ENCODE results near the gene PCNX2.

Gene PCNX2

DNA sequence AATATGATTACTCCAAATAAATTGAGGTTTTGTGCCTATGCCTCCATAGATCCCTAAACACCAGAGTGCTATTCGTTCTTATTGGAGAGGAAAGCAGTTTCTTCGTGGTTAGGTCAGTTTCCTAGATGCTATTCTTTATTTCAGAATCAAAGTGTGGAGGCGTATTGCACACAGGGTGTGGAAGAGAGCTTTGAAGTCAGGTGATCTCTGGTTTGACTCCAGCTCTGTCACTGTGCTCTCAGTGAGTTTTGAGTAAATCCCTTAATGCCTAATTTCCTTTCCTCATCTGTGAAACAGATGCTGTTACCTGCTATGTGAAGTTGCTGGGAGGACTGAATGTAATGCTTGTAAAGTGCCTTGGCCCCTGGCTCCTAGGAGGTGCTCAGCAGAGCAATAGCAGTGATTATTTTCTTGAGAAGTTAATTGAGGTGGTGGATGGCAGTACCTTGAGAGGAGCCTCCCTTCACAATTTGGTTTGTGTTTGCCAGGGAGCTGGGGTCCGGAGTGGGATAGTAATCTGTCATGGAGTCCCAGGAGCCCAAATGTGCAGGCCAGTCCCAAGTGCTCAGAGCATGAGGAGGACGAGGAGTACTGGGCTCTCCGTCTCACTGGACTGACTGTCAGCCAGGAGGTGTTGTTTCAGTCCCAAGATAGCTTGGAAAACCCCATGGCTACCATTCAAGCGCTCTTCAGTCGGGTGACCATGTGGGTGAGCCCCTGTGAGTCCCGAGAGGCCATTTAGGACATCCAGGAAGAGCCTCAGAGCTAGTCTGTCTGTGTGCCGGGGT lies 330.2 kb downstream of the PCNX2 start:
- Mint-ChIP-seq H3K4me1 (ENCODE audit: low read depth) (peaks cover 26% of the 10 kb centered on the region), H3K27ac (no peak overlapping the region), H3K9me3 (ENCODE audit: low read depth) (no peaks in the 10 kb centered on the region), H3K27me3 (no peaks in the 10 kb centered on the region), H3K4me3 (no peak overlapping the region), H3K36me3 (peaks cover 39% of the 10 kb centered on the region)

DNA sequence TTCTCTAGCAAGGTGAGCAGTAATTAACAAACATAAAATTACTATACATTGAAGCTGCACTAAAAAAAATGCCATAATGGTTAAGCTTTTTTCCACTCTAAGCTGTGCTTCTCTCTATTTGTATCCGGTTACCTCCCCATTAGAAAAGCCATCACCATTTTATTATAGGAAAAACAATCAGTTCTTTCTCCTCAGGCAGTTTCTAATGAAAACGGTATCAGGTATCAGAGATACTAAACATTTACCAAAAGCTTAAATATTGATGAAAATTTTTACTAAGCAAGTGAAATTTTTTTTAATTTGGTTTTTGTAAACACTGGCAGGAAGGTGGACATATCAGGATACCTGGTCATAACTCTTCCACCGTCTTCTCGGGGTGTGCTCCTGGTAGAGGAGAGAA lies 330.9 kb downstream of the PCNX2 start:
- Mint-ChIP-seq H3K36me3 (peaks cover 35% of the 10 kb centered on the region), H3K27ac (no peak overlapping the region)

DNA sequence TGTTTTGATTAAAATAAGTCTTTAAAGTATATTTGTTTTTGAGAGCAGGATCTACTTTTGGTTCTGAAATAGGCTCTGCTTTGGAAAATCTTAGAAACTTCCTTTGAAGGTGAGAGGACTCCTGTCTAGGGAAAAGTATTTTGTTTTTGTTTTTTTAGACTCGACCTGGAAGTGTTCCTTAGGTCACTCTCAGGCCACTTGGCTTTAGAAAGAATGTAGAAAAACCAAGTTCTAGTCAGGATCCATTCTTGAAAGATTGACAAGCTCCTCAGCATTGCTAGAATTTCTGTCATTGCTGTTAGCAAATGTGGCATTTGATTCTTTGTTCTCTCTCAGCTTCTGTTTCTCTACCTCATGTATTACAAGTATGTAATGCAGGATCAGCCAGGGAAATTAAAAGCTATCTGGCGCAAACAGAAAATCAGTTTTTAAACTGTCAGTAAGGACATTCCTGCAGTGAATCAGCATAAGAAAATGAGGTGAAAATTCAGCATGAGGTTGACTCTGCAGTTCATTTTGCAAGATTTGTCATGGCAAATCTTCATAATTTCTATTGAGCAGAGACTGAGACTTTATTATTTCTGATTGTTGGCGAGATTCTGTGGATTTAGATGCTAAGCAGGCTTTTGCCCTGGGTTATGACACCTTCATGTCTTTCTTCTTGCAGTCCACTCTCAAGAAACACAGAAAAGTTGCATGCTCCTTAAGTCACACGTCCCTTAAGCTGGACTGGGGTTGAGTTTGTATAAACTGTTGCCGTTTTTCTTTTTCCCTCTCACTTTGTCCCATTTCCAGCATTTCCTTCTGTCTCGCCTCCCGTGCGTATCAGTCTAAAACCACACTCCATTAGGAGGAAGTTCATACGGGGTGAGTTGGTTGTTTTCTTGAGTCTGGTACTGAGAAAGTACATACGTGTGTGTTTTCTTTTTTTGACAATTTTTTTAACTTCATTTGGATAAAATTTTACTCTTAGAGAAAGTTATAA lies 332.5 kb downstream of the PCNX2 start:
- Mint-ChIP-seq H3K36me3 (peaks cover 41% of the 10 kb centered on the region), H3K27me3 (no peaks in the 10 kb centered on the region)

More for the DNA sequence above, 330.9 kb downstream of the PCNX2 start:
- H3K9me3 Mint-ChIP-seq (ENCODE audit: low read depth), result no peaks in the 10 kb centered on the region
- H3K4me3 Mint-ChIP-seq, result no peak overlapping the region
- peaks cover 26% of the 10 kb centered on the region for H3K4me1 Mint-ChIP-seq (ENCODE audit: low read depth)
- no peaks in the 10 kb centered on the region for H3K27me3 Mint-ChIP-seq

DNA sequence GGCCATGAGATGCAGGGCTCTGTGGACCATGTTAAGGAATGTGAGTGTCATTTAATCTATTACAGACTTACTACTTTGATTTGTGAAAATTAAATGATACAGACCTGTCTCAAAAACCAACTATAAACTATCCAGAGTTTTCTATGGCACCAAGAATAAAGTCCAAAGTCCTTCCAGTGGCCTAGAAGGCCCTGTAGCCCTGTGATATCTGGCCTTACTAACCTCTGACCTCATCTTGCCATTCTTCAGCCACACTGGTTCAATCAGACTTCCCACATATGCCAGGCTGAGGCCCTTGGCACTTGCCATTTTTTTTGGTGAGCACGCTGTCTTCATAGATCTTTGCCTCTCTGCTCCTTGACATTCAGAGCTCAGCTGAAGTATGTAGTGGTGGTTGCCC lies 337.5 kb downstream of the PCNX2 start:
- Mint-ChIP-seq H3K4me1 (ENCODE audit: low read depth) (peaks cover 15% of the 10 kb centered on the region), H3K36me3 (peaks cover 45% of the 10 kb centered on the region), H3K27me3 (no peaks in the 10 kb centered on the region), H3K4me3 (no peak overlapping the region), H3K9me3 (ENCODE audit: low read depth) (no peaks in the 10 kb centered on the region), H3K27ac (no peak overlapping the region)

More for the DNA sequence above, 332.5 kb downstream of the PCNX2 start:
- Mint-ChIP-seq H3K4me1 (ENCODE audit: low read depth) (peaks cover 26% of the 10 kb centered on the region), H3K27ac (no peak overlapping the region), H3K4me3 (no peak overlapping the region), H3K9me3 (ENCODE audit: low read depth) (no peaks in the 10 kb centered on the region)

DNA sequence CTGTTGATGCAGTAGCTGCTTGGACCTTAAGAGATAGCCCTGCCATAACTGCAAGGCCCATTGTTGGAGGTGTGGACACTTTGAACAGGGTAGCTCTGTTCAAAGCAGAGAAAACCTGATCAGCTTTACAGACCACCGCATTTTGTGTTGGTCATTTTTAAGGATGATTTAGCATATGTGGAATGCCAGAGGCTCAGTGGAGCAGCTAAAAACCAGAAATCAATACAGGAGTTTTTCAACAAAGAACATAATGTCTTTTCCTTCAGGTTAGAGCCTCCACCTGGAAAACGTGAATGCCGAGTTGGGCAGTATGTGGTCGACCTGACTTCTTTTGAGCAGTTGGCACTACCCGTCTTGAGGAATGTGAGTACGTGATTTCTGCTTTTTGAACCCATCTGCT lies 339.4 kb downstream of the PCNX2 start:
- Mint-ChIP-seq H3K27ac (no peak overlapping the region), H3K27me3 (no peaks in the 10 kb centered on the region), H3K36me3 (peaks cover 43% of the 10 kb centered on the region), H3K9me3 (ENCODE audit: low read depth) (no peaks in the 10 kb centered on the region), H3K4me3 (no peak overlapping the region), H3K4me1 (ENCODE audit: low read depth) (peaks cover 26% of the 10 kb centered on the region)

DNA sequence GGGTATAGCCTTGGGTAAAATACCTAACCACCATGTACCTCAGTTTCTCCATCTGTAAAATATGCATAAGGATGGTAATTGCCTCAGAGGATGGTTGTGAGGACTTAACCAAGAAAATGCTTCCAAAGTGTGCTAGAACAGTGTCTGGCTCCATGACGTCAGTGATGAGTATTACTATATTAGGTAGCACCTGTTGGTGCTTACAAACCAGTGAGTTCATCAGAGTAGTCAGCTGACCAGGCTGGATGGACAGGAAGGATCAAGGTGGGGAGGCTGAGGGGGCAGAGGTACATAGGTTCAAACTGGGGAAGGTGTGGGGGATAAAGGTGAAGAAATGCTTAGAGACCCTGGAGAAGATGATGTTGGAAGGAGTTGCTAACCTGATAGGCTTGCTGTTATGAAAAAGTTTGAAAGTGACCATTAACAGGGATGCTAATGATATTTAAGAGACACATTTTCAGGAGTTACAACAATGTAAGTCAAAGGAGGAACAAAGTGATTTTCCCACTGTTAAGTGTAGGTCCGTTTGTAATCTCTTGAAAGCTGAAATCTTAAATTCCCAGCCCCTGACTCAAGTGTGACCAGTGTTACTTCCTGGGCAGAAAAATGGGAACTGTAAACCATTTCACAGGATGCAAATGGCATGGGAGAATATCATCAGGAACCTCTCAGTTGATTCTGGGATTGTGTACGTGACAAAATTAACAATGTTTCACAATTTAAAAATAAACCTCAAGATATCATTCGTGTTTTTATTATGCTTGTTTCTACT lies 340.7 kb downstream of the PCNX2 start:
- Mint-ChIP-seq H3K36me3 (peaks cover 39% of the 10 kb centered on the region), H3K4me3 (no peak overlapping the region), H3K4me1 (ENCODE audit: low read depth) (peaks cover 32% of the 10 kb centered on the region)

DNA sequence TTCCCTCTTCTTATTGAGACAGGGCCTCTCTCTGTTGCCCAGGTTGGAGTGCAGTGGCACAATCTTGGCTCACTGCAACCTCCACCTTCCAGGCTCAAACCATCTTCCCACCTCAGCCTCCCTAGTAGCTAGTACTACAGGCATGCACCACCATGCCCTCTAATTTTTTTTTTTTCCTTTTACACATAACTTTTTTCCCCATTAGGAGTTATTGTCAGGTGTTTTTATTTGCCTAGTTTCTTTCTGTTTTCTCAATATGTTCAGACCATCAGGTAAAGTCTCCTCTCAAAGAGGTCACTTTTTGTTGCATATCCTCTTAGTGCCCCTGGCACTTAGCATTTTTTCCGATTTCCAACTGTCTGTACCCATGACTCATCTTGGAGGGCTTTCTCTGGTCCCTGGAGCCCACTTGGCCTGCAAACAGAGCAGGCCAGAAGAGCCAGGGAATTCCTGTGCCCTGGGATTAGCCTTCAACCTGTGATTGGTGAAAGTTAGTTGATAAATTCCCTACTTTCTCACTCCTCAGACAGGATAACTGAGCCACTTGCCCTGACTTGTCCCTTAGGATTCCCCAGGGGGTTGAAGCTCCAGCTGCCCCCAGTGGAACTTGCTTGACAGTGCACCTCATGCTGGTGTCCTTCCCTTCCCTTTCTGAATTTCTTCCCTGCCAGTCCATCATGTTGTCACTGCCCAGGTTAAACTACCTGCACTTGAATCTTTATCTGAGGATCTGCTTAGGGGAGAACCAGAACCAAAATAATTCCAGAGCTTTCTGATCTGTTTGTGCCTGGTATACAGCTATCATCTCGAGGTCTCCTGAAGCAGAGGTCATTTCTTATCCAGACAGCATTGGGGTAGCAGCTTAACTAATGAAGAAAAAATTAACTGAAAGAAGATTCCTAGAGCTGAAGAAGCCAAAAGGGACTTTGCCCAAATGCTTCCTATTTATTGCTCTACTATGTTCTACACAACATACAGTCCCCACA lies 342.7 kb downstream of the PCNX2 start:
- Mint-ChIP-seq H3K27ac (no peak overlapping the region), H3K4me1 (ENCODE audit: low read depth) (peaks cover 42% of the 10 kb centered on the region), H3K4me3 (peak overlapping the region; percentile 49), H3K36me3 (peaks cover 23% of the 10 kb centered on the region), H3K27me3 (no peaks in the 10 kb centered on the region), H3K9me3 (ENCODE audit: low read depth) (no peaks in the 10 kb centered on the region)

More for the DNA sequence above, 340.7 kb downstream of the PCNX2 start:
- Mint-ChIP-seq H3K27me3 (no peaks in the 10 kb centered on the region), H3K27ac (no peak overlapping the region), H3K9me3 (ENCODE audit: low read depth) (no peaks in the 10 kb centered on the region)

DNA sequence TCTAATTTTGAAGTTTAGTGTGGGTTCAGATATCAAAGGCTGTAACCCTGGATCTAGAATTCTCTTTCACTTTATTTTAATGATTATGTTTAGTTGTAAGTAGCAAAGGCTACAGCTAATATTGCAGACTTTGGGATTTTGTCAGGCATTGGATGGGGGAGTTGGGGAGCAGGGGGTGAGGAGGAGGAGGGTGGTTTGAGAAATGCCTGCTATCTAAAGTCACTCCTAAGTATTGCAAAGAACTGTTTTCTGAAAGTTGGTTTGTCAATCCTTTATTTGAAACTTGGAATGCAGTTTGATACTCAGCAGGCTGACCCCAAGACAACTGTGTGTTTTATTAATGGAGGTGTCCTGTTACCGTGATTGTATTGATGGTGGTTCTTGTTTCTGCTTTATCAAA lies 343.9 kb downstream of the PCNX2 start:
- Mint-ChIP-seq H3K27ac (no peak overlapping the region), H3K4me1 (ENCODE audit: low read depth) (peaks cover 42% of the 10 kb centered on the region), H3K9me3 (ENCODE audit: low read depth) (no peaks in the 10 kb centered on the region), H3K27me3 (no peaks in the 10 kb centered on the region), H3K4me3 (peak overlapping the region; percentile 97), H3K36me3 (peaks cover 14% of the 10 kb centered on the region)

DNA sequence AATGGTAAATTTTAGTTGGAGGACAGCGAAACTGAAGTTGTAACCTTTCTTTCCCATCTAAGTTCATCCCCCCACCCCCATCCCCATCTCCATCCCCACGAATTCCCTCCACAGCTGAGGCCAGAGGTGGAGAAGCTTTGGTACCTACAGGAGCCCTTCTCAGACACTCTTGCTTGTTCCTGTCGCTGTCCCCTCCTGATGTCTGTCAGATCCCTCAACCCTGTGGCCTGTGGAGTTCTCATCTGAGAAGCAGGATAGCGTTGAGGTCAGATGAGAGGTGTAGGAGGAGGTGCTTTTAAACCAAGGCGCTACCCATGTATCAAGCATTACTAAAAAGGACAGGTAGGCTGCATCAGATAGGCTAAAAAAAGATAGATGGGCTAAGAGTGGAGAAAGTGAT lies 344.3 kb downstream of the PCNX2 start:
- H3K36me3 Mint-ChIP-seq, result peaks cover 11% of the 10 kb centered on the region
- H3K9me3 Mint-ChIP-seq (ENCODE audit: low read depth), result no peaks in the 10 kb centered on the region
- H3K27ac Mint-ChIP-seq, result peak overlapping the region; percentile 95
- peak overlapping the region; percentile 97 for H3K4me3 Mint-ChIP-seq
- peaks cover 42% of the 10 kb centered on the region for H3K4me1 Mint-ChIP-seq (ENCODE audit: low read depth)
- H3K27me3 Mint-ChIP-seq, result no peaks in the 10 kb centered on the region

DNA sequence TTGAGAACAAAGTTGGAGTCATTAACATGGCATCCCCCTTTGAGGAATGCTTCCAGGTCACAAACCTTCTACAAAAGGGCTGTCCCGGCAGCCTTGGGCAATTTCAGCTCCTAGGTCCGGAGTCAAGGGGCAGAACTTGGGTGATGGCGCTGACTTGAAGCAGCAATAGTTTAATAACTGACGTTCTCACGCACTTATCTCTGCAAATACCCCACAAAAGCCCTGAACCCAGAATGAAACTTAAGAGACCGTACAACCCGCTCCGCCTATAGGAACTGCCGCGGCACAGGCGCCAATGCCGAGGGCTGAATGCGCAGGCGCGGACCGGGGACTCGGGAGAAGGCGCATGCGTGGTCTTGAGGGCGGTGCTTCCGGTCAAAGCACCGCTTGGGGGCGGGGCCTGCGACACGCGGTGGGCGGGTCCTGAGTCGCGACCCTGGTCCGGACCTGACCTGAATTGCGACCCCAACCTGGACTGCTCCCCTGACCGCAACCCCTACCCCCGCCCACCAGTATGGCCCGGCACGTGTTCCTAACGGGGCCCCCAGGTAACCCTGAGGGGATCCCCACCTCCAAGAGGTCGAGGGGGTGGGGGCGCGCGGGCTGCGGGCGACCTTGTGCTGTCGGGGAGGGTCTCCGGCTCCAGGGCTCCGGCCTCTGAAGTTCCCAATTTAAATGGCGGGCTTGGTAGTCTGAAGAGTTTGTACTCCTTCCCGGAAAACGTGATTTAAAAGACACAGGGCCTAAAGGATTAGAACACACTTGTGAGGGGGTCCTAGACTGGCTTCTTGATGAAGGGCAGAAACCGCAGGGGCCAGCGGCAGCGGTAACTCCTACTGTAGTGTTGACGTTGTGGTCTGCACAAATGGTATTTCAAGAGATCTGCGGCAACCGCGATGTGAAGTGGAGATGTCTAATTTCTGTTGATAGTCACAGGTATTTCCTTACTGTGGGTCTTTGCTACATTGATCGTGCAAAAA lies 345.0 kb downstream of the PCNX2 start, which contains the start of gene NTPCR:
TSS of gene NTPCR (plus strand) at position 415 of the 980 bp plus-strand sequence. CDS start at position 515, 100 bp downstream.
- H3K9me3 Mint-ChIP-seq (ENCODE audit: low read depth), result no peaks in the 10 kb centered on the region
- peaks cover 8% of the 10 kb centered on the region for H3K36me3 Mint-ChIP-seq
- H3K4me3 Mint-ChIP-seq, result peak within 1 kb of the TSS; percentile 97
- H3K27ac Mint-ChIP-seq, result peak within 1 kb of the TSS; percentile 95
- H3K4me1 Mint-ChIP-seq (ENCODE audit: low read depth), result peaks cover 42% of the 10 kb centered on the region
- H3K27me3 Mint-ChIP-seq, result no peaks in the 10 kb centered on the region

DNA sequence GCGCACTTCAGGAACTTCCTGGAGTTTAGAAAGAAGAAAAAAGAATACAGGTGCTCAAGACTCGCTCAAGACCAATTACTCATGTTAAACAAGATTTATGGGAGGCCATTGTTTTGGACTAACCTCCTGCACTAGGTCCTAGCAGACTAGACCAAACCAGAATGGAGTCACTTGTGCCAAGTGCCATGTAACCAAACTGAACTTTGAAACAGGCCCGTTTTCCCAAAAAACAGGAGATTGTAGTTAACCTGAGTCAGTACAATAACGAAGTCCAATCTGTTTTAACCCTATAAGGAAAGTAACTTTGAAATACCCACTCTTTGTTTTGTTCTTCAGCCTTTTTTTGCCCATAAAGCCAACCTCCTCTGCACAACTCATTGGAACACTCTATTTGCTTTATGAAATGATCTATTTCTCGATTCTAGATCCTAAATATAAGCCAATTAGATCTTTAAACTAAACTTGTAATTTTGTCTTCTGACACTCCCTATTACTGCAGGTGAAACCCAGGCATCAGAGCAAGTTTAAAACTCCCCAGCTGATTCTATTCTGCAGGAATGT lies 345.8 kb downstream of the PCNX2 start:
- Mint-ChIP-seq H3K9me3 (ENCODE audit: low read depth) (no peaks in the 10 kb centered on the region), H3K4me3 (peak overlapping the region; percentile 97), H3K27ac (peak overlapping the region; percentile 92), H3K4me1 (ENCODE audit: low read depth) (peaks cover 42% of the 10 kb centered on the region), H3K27me3 (no peaks in the 10 kb centered on the region), H3K36me3 (peaks cover 8% of the 10 kb centered on the region)

DNA sequence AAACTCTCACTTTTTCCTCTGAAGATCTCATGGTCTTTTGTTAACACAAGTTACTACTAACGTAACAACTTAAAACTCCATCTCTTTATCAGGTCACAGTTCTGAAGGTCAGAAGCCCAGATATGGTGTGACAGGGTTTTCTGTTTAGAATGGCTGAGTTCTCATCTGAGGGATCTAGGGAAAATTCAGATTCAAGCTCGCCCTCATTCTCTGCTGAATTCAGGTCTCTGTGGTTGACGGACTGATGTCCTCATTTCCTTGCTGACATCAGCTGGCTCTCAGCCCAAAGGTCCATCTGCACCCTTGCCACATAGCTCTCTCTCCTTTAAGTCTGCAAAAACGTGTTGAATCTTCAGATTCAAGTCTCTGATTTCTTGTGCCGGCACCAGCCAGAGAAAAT lies 351.2 kb downstream of the PCNX2 start:
- Mint-ChIP-seq H3K4me3 (no peak overlapping the region), H3K9me3 (ENCODE audit: low read depth) (no peaks in the 10 kb centered on the region), H3K27me3 (peaks cover 2% of the 10 kb centered on the region), H3K27ac (peak overlapping the region; percentile 78), H3K36me3 (peaks cover 5% of the 10 kb centered on the region), H3K4me1 (ENCODE audit: low read depth) (peaks cover 21% of the 10 kb centered on the region)

All from activated naive CD8-positive, alpha-beta T cell (primary cell).